Measurements from ENCODE around the gene ZFPM1.
"Not testable (repeated sequence)": the region's sequence is repeated elsewhere in the genome, so short reads cannot be mapped to it uniquely, and the experiment has no call there.

Gene ZFPM1

GRCh38 chr16:88467541-88467944 lies 14.5 kb downstream of the ZFPM1 start:
- no peak for FAIRE-seq

GRCh38 chr16:88468275-88469129 lies 15.4 kb downstream of the ZFPM1 start:
- FAIRE-seq, result no peak

GRCh38 chr16:88469615-88470395 lies 16.7 kb downstream of the ZFPM1 start:
- no peak for FAIRE-seq

GRCh38 chr16:88470396-88470680 lies 17.3 kb downstream of the ZFPM1 start:
- FAIRE-seq, result not testable (repeated sequence)

- FAIRE-seq, result not testable (repeated sequence)
Observed at GRCh38 chr16:88470696-88471095, 17.6 kb downstream of the ZFPM1 start.

- FAIRE-seq, result no peak
Observed at GRCh38 chr16:88471115-88471514, 18.0 kb downstream of the ZFPM1 start.

GRCh38 chr16:88471575-88471974 lies 18.5 kb downstream of the ZFPM1 start:
- FAIRE-seq, result no peak

GRCh38 chr16:88472069-88472468 lies 19.0 kb downstream of the ZFPM1 start:
- FAIRE-seq, result no peak

GRCh38 chr16:88472637-88473205 lies 19.6 kb downstream of the ZFPM1 start:
- FAIRE-seq, result no peak

GRCh38 chr16:88473666-88474534 lies 20.8 kb downstream of the ZFPM1 start:
- FAIRE-seq, result no peak

- FAIRE-seq, result no peak
Observed at GRCh38 chr16:88475037-88475436, 22.0 kb downstream of the ZFPM1 start.

- FAIRE-seq, result no peak
Observed at GRCh38 chr16:88476203-88476602, 23.1 kb downstream of the ZFPM1 start.

- FAIRE-seq, result no peak
Observed at GRCh38 chr16:88476817-88477397, 23.8 kb downstream of the ZFPM1 start.

GRCh38 chr16:88477631-88478519 lies 24.8 kb downstream of the ZFPM1 start:
- FAIRE-seq, result no peak

- FAIRE-seq, result no peak
Observed at GRCh38 chr16:88478889-88479792, 26.1 kb downstream of the ZFPM1 start.

- FAIRE-seq, result no peak
Observed at GRCh38 chr16:88479793-88480760, 27.0 kb downstream of the ZFPM1 start.

- FAIRE-seq, result no peak
Observed at GRCh38 chr16:88480829-88481228, 27.7 kb downstream of the ZFPM1 start.

GRCh38 chr16:88481851-88482250 lies 28.8 kb downstream of the ZFPM1 start:
- FAIRE-seq, result no peak
